ENCODE results near the gene SMDT1.
"Not testable (repeated sequence)": the region's sequence is repeated elsewhere in the genome, so short reads cannot be mapped to it uniquely, and the experiment has no call there.

Gene SMDT1

GRCh38 chr22:42128776-42129694 is 49.5 kb downstream of the SMDT1 start:
- not testable (repeated sequence) for H4K20me1 ChIP-seq (ENCODE audit: insufficient read depth, low read length); H3K9ac ChIP-seq (ENCODE audit: low read length); H3F3A ChIP-seq (ENCODE audit: insufficient read depth, low read length); H3K27me3 ChIP-seq (replicated peaks; ENCODE audit: insufficient read depth, low read length); H3K9me3 ChIP-seq (replicated peaks; ENCODE audit: insufficient read depth, low read length); DNase-seq; H3K27ac ChIP-seq (ENCODE audit: low read length); H3K9me2 ChIP-seq (replicated peaks; ENCODE audit: insufficient read depth, low read length); H2AFZ ChIP-seq (ENCODE audit: low read length); H3K4me1 ChIP-seq (ENCODE audit: low read length); H3K4me2 ChIP-seq (ENCODE audit: low read depth, low read length); H3K36me3 ChIP-seq (replicated peaks; ENCODE audit: insufficient read depth, low read length); H3K79me2 ChIP-seq (ENCODE audit: low read length); H3K4me3 ChIP-seq (ENCODE audit: low read length)

- not testable (repeated sequence) for H3K9me3 ChIP-seq (replicated peaks; ENCODE audit: insufficient read depth, low read length); H2AFZ ChIP-seq (ENCODE audit: low read length); H3K27ac ChIP-seq (ENCODE audit: low read length); DNase-seq; H3K27me3 ChIP-seq (replicated peaks; ENCODE audit: insufficient read depth, low read length); H3K36me3 ChIP-seq (replicated peaks; ENCODE audit: insufficient read depth, low read length); H3K4me3 ChIP-seq (ENCODE audit: low read length); H4K20me1 ChIP-seq (ENCODE audit: insufficient read depth, low read length); H3F3A ChIP-seq (ENCODE audit: insufficient read depth, low read length); H3K4me2 ChIP-seq (ENCODE audit: low read depth, low read length); H3K9ac ChIP-seq (ENCODE audit: low read length); H3K4me1 ChIP-seq (ENCODE audit: low read length); H3K79me2 ChIP-seq (ENCODE audit: low read length); H3K9me2 ChIP-seq (replicated peaks; ENCODE audit: insufficient read depth, low read length)
Observed at GRCh38 chr22:42130182-42130581, 50.7 kb downstream of the SMDT1 start.

- not testable (repeated sequence) for DNase-seq; H3K4me3 ChIP-seq (ENCODE audit: low read length); H3K4me1 ChIP-seq (ENCODE audit: low read length); H3K9ac ChIP-seq (ENCODE audit: low read length); H3K36me3 ChIP-seq (replicated peaks; ENCODE audit: insufficient read depth, low read length); H3F3A ChIP-seq (ENCODE audit: insufficient read depth, low read length); H3K27ac ChIP-seq (ENCODE audit: low read length); H2AFZ ChIP-seq (ENCODE audit: low read length); H3K4me2 ChIP-seq (ENCODE audit: low read depth, low read length); H3K9me3 ChIP-seq (replicated peaks; ENCODE audit: insufficient read depth, low read length); H4K20me1 ChIP-seq (ENCODE audit: insufficient read depth, low read length); H3K79me2 ChIP-seq (ENCODE audit: low read length); H3K27me3 ChIP-seq (replicated peaks; ENCODE audit: insufficient read depth, low read length); H3K9me2 ChIP-seq (replicated peaks; ENCODE audit: insufficient read depth, low read length)
Observed at GRCh38 chr22:42130639-42131431, 51.3 kb downstream of the SMDT1 start, which contains the start of gene CYP2D6. CYP2D6 (minus strand) TSS chr22:42130810; CDS start chr22:42130791, 19 bp downstream.

- H3K27me3 ChIP-seq (replicated peaks; ENCODE audit: insufficient read depth, low read length) = no peaks in the 10 kb centered on the region
- H3K9me2 ChIP-seq (replicated peaks; ENCODE audit: insufficient read depth, low read length) = no peaks in the 10 kb centered on the region
- H3K36me3 ChIP-seq (replicated peaks; ENCODE audit: insufficient read depth, low read length) = no peaks in the 10 kb centered on the region
- no peak overlapping the region for H3K4me3 ChIP-seq (ENCODE audit: low read length)
- no peak for DNase-seq
- H4K20me1 ChIP-seq (ENCODE audit: insufficient read depth, low read length) = no peaks in the 10 kb centered on the region
- no peak overlapping the region for H3K4me2 ChIP-seq (ENCODE audit: low read depth, low read length)
- no peaks in the 10 kb centered on the region for H3K4me1 ChIP-seq (ENCODE audit: low read length)
- no peaks in the 10 kb centered on the region for H3F3A ChIP-seq (ENCODE audit: insufficient read depth, low read length)
- H3K9me3 ChIP-seq (replicated peaks; ENCODE audit: insufficient read depth, low read length) = no peaks in the 10 kb centered on the region
- H2AFZ ChIP-seq (ENCODE audit: low read length) = no peak overlapping the region
- no peaks in the 10 kb centered on the region for H3K79me2 ChIP-seq (ENCODE audit: low read length)
- TF ChIP-seq CTCF (IDR thresholded peaks at IDR 0.05; ENCODE audit: low read length) (no peak), EZH2 (optimal IDR thresholded peaks at IDR 0.05; ENCODE audit: low read depth, low read length) (no peak), EZH2phosphoT487 (IDR thresholded peaks at IDR 0.05; ENCODE audit: low read length) (no peak)
- no peak overlapping the region for H3K9ac ChIP-seq (ENCODE audit: low read length)
- H3K27ac ChIP-seq (ENCODE audit: low read length) = no peak overlapping the region
Observed at GRCh38 chr22:42131562-42131961, 52.1 kb downstream of the SMDT1 start.
